ENCODE measurements around the gene LGALS3BP.

LGALS3BP gene

DNA sequence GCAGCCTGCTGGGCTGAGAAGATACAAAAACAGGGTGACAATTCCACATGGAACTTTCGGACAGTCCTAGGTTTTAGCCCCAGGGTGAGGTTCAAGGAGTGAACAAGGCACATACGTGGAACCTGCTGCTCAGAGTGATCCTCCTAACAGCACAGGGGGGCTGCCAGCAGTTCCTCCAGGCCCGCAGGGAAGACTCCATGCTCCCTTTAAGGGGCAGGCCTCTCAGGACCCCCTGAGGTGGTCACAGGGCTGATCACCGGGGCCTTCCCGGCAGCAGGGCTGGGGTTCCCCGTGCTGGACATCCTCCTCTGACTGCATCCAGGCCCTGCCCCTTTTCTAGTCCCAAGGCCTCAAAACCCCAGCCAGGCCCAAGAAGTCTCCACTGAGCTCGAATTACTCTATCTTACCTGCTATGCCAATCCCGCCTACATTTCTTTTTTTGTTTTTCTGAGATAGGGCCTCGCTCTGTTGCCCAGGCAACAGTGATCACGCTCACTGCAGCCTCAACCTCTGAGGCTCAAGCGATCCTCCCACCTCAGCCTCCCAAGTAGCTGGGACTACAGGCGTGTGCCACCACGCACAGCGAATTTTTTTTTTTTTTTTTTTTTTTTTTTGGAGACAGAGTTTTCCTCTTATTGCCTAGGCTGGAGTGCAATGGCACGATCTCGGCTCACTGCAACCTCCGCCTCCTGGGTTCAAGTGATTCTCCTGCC is 19.5 kb upstream of the LGALS3BP start:
- no peak for DNase-seq (ENCODE audit: low read depth)

DNA sequence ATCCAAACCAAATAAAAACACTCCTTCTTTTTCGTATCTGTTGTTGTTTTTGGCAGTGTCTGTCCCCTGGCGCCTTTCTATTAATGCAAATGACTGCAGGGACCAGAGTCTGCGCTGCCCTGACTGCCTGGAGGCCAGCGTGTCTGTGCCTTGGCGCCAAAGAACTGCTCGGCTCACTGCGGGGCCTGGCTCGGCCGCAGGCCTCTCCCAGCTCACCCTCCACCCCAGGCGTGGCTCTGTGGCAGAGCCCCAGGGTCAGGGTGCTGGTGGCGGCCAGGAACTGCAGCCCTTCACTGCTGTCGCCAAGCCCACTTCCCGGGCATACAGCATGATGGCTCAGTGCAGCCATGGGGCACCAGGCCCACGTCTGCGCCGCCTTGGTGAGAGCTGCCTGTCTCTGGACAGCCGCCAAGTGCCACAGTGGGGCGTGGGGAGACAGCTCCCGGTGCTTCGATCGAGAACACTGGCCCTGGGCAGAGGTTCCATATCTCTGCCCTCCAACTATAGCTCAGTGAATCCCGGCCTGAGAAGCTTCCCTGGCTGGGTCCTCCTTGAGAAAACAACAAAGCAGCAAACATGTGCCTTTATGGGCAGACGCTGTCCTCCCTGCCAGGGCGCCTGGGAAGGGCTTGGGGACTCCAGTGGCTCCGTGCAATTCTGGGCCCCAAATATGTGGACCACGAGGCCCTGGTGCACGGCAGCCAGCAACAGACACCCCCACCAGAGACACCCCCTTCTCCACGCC is 18.8 kb upstream of the LGALS3BP start:
- DNase-seq (ENCODE audit: low read depth) = no peak

DNA sequence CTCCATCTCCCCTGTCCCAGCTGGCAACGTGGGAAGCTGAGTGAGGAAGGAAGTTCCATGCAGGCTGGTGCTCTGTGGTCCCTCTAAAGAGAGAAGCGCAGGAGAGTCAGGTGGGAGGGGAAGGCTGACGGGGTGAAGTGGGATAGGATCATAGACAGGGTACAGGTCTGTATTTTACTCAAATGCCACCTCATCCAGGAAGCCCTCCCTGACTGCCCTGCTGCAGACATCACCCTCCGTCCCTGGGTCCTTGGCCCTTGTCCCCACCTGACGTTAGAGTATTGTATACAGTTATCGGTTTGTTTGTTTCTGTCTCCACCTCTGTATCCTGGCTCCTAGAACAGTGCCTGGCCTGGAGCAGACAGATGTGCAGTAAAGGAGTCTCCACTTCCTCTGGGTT is 18.2 kb upstream of the LGALS3BP start:
- no peak for DNase-seq (ENCODE audit: low read depth)

DNA sequence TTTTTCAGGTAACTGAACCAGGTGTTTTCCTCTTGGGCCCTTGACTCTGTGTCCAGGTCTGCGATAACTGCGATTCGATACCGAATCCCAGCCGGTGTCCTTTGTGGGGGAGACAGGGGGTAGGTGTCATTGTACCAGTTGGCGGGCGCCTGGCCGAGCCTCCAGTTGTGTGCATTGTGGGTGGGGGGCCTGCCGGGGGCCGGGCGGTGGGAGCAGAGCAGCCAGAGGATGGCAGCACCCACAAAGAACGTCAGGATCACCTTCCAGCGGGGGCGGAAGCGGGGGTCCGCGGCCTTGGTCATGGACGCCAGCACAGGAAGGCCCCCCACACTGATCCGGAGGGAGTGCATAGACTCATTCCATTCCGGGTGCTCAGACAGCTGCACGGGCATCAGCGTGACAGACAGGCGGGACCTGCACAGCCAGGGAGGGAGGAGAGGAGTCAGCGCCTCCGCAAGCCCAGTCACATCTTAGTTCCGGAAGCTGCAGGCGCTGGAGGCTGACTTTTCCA is 17.6 kb upstream of the LGALS3BP start:
- DNase-seq (ENCODE audit: low read depth) = no peak

DNA sequence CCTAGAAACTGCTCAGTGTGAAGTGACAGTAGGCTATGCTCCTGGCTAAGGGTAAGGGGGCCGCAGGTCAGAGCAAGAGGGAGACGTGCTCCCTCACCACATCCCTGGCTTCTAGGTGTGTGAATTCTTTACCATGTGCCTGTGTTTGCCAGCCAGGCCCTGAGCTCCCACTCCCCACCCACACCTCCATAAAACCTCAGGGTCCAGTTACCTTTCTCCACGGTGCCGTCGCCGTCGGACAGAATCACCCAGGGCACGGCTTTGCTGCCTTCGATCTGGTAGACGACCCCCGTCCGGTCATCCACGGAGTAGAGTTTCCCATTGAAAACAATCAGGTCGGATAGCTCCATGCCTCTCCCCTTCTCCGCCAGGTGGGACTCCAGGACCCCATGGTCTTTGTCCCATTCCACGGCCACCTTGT is 17.1 kb upstream of the LGALS3BP start:
- DNase-seq (ENCODE audit: low read depth) = no peak

DNA sequence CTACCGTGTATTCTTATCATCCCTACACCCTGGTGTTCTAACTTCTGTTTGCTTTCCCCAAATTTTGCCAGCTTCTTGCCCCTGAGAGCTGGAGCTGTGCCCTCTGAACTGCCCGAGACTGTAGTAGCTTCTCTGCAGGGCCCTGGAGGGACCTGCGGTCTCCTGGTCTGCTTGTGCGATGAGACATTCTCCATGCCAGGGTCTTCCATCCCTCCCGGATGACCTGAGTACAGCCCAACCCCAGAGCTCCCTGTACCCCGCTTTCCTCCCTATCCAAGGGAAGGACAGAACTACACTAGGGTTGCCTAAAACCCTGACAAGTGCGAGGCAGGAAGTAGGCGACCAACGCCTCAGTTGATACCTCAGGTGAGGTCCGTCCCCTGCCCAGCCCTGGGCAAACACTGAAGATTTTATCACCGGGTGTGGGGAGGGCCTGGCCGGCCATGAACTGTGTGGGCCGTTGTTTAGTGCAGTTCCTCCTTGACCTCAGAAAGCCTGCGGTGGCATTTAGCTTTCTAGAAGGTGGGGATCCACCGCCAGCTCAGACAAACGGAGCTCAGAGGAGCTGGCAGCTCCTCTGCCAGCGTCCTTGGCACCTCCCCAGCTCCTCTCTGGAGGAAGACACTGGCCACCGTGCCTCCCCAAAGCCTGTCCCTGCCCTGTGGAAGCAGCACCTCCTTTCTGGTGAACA is 16.2 kb upstream of the LGALS3BP start:
- no peak for DNase-seq (ENCODE audit: low read depth)

GRCh38 chr17:78995022-78995760 is 15.5 kb upstream of the LGALS3BP start:
- no peak for DNase-seq (ENCODE audit: low read depth)

GRCh38 chr17:78993981-78994671 is 14.4 kb upstream of the LGALS3BP start:
- no peak for DNase-seq (ENCODE audit: low read depth)

DNA sequence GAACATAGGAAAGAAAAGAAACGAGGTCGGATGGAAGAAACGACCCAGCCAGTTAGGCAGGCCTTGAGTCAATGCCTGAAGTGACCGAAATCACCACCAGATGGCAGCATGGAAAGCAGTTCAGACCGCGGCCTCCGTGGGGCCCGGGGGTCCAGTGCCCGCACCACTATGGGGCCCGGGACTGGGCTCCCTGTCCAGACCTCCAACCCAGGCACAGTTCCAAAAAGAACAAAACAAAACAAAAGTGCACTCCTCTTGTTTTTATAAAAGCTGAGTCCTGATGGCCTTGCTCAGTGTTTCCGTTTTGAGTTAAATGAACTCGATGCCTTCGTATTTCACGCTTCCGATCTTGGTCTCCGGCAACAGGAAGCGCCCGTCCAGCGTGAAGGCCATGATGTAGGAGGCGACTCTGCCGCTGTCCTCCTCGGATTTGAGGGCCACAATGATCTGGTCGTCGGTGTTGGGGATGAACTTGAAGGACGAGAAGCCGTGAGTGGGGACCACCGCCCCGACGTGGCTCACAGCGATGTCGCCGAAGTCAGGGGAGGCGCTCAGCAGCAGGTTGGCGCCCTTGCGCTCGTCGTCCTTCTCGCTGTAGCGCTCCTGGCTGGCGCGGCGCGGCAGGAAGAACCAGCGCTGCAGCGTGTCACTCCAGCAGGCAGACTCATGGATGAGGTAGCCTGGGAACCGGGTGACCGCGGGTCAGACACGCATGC is 13.7 kb upstream of the LGALS3BP start:
- DNase-seq (ENCODE audit: low read depth) = no peak

- no peak for DNase-seq (ENCODE audit: low read depth)
Measured at GRCh38 chr17:78992542-78993212, 13.0 kb upstream of the LGALS3BP start.

DNA sequence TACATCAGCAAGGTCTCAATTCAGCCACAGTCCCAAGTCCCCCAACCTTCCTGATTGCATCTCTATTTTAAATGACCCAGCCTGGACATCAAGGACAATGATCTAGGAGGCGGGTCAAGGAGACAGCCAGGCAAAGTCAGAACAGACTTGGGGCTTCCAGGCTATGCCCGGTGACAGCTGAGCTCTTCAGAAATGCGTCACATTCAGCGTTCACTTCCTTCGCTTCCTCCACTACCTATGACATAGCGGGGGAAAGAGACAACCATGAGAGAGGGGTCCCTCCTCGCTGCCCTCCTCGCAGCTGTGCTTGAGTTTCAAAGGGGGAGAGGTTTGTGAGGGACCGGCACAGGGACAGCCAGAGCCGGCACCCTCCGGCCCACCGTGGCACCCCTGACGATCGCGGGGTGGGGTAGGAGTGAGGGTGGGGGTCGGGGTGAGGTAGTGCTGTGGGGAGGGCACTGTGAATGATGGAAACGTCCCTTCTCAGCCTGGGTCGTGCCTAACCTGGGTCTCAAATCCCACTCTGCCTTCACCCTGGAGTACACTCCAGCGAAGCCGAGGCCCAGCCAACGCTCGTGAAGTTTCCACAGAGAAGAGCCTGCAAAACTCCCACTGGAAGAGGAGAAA is 12.3 kb upstream of the LGALS3BP start:
- DNase-seq (ENCODE audit: low read depth) = no peak

DNA sequence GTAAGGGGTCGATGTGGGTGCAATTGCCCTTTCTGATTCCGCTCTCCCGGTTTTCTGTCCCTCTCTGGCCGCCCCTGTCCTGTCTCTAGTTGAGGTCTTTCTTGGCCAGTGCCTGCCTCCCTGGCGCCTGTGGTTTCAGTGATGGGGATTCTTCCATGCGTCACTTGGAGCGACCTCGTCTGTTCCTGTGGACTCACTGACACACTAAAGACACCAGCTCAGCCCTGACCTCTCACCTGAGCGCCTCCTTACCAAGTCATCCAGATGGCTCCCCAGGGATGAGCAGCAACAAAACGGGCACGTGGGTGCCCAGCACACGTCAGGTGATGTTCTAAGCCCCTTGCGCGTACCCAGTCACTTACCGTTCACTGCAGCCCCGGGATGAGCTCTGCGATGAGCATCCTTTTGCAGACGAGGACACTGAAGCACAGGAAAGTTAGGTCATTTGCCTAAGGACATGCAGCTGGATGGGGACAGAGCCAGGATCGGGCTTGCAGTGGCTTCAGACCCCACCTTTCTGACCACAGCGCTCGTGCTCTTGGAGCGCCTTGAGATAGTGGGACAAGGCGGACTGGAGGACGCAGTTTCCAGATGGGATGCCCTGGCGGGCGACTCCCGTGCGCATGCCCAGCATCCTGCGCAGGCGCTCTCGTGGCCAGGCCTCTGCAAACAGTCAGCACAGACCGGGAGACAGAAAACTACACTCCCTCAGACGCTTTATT is 11.5 kb upstream of the LGALS3BP start:
- DNase-seq (ENCODE audit: low read depth) = no peak

GRCh38 chr17:78990349-78991016 is 10.8 kb upstream of the LGALS3BP start:
- no peak for DNase-seq (ENCODE audit: low read depth)

DNA sequence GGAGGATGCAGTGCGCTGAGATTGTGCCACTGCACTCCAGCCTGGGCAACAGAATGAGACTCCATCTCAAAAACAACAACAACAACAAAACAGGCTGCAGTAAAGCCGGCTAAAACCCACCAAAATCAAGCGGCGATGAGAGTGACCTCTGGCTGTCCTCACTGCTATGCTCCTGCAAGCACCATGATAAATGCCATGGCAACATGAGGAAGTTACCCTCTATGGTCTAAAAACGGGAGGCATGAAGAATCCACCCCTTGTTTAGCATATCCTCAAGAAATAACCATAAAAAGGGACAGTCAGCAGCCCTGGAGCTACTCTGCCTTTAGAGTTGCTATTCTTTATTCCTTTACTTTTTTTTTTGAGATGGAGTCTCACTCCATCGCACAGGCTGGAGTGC is 8.4 kb upstream of the LGALS3BP start:
- no peak for DNase-seq (ENCODE audit: low read depth)

- DNase-seq (ENCODE audit: low read depth) = no peak
Measured at GRCh38 chr17:78986649-78987328, 7.1 kb upstream of the LGALS3BP start.

DNA sequence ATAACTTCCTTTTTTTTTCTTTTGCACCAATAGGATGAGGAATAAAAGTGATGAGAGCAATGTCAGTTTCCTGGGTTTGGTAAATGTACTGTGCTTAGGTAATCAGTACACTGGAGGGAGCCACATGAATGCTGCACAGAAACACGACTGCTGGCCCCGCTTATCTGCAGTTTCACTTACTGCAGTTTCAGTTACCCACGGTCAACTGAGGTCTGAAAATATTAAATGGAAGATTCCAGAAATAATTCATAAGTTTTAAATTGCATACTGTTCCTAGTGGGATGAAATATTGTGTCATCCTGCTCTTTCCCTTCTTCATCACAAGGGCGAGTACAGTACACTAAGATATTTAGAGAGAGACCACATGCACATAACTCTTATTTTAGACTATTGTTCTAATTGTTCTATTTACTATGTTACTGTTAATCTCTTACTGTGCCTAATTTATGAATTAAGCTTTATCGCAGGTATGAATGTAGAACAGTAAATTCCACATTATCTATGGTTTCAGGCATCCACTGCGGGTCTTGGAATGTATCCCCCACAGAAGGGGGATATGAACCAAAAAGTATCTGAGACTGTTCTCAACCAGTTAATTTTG is 6.4 kb upstream of the LGALS3BP start:
- DNase-seq (ENCODE audit: low read depth) = peak; percentile 30

GRCh38 chr17:78985395-78985794 is 5.7 kb upstream of the LGALS3BP start:
- DNase-seq (ENCODE audit: low read depth) = no peak

Data from CMK (cell line).